ENCODE results near the gene BOD1L1.

Gene BOD1L1

GRCh38 chr4:13605330-13605729 lies 22.2 kb downstream of the BOD1L1 start:
- Histone ChIP-seq H3K4me1 (ENCODE audit: control insufficient read depth, insufficient read depth, low read length) (no peaks in the 10 kb centered on the region), H3K27ac (ENCODE audit: extremely low read depth, low read depth, low read length) (no peak overlapping the region), H3K9me3 (ENCODE audit: control insufficient read depth, insufficient read depth, low read depth, low read length) (no peaks in the 10 kb centered on the region), H3K4me3 (ENCODE audit: low read depth, low read length) (no peak overlapping the region), H3K36me3 (ENCODE audit: control insufficient read depth in 2 of 2, insufficient read depth in 1 of 2, low read length in 2 of 2) (peaks cover 24 to 96% of the 10 kb centered on the region in 2 experiments; a peak in 2 of 3 replicates)
- ChIA-PET POLR2A (no interaction called here), CTCF (interaction anchor here (1.3 to 2.1 kb wide), 2 partner anchors 49 to 51 kb away, joined by 7 to 9 read pairs; no protein-coding TSS in a partner anchor)
- TF ChIP-seq ZNF555 (tag by site-specific recombination; conservative IDR thresholded peaks at IDR 0.05) (no peak), ZNF138 (tag by site-specific recombination; IDR thresholded peaks at IDR 0.05; ENCODE audit: borderline replicate concordance) (no peak), ZNF626 (tag by site-specific recombination; IDR thresholded peaks at IDR 0.05) (no peak), ZNF629 (tag by site-specific recombination; IDR thresholded peaks at IDR 0.05) (no peak), ZFHX2 (tag by site-specific recombination; conservative IDR thresholded peaks at IDR 0.05) (no peak), GLI2 (tag by site-specific recombination; IDR thresholded peaks at IDR 0.05; ENCODE audit: borderline replicate concordance, low read depth) (no peak), ZNF529 (tag by site-specific recombination; IDR thresholded peaks at IDR 0.05; ENCODE audit: insufficient replicate concordance) (no peak)

DNA sequence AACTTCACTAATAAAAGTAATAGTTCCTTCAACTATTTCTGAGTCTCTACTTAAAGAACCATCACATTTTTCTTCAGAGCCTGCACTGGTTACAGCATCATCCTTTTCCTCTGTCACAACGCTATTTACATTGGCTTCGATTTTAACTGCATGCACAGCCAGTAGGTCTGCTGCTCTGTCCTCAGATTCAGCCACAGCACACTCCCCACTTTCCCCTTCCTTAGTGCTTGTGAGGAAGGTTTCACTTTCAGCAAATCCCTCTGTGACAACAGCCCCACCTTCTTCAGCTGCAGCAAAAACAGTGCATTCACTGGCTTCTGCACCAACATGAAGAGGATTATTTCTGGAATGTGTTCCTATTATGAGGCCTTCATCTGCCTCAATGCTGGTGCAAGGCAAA lies 25.7 kb downstream of the BOD1L1 start:
- H3K36me3 ChIP-seq (ENCODE audit: control insufficient read depth in 2 of 2, insufficient read depth in 1 of 2, low read length in 2 of 2): peaks cover 17 to 90% of the 10 kb centered on the region in 2 experiments; a peak in 2 of 3 replicates
- no peak overlapping the region for H3K27ac ChIP-seq (ENCODE audit: extremely low read depth, low read depth, low read length)
- H3K4me1 ChIP-seq (ENCODE audit: control insufficient read depth, insufficient read depth, low read length): no peaks in the 10 kb centered on the region
- ChIA-PET CTCF (no interaction called here), POLR2A (no interaction called here)
- no peak overlapping the region for H3K4me3 ChIP-seq (ENCODE audit: low read depth, low read length)
- H3K9me3 ChIP-seq (ENCODE audit: control insufficient read depth, insufficient read depth, low read depth, low read length): no peaks in the 10 kb centered on the region
- TF ChIP-seq, protein P1, sequence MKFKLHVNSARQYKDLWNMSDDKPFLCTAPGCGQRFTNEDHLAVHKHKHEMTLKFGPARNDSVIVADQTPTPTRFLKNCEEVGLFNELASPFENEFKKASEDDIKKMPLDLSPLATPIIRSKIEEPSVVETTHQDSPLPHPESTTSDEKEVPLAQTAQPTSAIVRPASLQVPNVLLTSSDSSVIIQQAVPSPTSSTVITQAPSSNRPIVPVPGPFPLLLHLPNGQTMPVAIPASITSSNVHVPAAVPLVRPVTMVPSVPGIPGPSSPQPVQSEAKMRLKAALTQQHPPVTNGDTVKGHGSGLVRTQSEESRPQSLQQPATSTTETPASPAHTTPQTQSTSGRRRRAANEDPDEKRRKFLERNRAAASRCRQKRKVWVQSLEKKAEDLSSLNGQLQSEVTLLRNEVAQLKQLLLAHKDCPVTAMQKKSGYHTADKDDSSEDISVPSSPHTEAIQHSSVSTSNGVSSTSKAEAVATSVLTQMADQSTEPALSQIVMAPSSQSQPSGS (tag by site-specific recombination; IDR thresholded peaks at IDR 0.05; ENCODE audit: low read depth): no peak
- TF ChIP-seq ZNF394 (tag by site-specific recombination; IDR thresholded peaks at IDR 0.05; ENCODE audit: borderline replicate concordance): no peak
- TF ChIP-seq ZNF677 (tag by site-specific recombination; IDR thresholded peaks at IDR 0.05): no peak
- no peak for TF ChIP-seq ZNF621 (tag by site-specific recombination; IDR thresholded peaks at IDR 0.05)
- TF ChIP-seq, protein P2, sequence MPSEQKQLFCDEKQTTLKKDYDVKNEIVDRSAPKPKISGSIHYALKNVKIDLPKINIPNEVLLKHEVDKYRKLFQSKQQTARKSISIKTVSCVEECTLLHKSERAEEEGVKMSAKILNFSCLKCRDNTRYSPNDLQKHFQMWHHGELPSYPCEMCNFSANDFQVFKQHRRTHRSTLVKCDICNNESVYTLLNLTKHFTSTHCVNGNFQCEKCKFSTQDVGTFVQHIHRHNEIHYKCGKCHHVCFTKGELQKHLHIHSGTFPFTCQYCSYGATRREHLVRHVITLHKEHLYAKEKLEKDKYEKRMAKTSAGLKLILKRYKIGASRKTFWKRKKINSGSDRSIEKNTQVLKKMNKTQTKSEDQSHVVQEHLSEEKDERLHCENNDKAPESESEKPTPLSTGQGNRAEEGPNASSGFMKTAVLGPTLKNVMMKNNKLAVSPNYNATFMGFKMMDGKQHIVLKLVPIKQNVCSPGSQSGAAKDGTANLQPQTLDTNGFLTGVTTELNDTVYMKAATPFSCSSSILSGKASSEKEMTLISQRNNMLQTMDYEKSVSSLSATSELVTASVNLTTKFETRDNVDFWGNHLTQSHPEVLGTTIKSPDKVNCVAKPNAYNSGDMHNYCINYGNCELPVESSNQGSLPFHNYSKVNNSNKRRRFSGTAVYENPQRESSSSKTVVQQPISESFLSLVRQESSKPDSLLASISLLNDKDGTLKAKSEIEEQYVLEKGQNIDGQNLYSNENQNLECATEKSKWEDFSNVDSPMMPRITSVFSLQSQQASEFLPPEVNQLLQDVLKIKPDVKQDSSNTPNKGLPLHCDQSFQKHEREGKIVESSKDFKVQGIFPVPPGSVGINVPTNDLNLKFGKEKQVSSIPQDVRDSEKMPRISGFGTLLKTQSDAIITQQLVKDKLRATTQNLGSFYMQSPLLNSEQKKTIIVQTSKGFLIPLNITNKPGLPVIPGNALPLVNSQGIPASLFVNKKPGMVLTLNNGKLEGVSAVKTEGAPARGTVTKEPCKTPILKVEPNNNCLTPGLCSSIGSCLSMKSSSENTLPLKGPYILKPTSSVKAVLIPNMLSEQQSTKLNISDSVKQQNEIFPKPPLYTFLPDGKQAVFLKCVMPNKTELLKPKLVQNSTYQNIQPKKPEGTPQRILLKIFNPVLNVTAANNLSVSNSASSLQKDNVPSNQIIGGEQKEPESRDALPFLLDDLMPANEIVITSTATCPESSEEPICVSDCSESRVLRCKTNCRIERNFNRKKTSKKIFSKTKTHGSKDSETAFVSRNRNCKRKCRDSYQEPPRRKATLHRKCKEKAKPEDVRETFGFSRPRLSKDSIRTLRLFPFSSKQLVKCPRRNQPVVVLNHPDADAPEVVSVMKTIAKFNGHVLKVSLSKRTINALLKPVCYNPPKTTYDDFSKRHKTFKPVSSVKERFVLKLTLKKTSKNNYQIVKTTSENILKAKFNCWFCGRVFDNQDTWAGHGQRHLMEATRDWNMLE (tag by site-specific recombination; conservative IDR thresholded peaks at IDR 0.05; ENCODE audit: low read depth): no peak
- TF ChIP-seq, protein P3, sequence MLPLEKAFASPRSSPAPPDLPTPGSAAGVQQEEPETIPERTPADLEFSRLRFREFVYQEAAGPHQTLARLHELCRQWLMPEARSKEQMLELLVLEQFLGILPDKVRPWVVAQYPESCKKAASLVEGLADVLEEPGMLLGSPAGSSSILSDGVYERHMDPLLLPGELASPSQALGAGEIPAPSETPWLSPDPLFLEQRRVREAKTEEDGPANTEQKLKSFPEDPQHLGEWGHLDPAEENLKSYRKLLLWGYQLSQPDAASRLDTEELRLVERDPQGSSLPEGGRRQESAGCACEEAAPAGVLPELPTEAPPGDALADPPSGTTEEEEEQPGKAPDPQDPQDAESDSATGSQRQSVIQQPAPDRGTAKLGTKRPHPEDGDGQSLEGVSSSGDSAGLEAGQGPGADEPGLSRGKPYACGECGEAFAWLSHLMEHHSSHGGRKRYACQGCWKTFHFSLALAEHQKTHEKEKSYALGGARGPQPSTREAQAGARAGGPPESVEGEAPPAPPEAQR (tag by site-specific recombination; IDR thresholded peaks at IDR 0.05): no peak

GRCh38 chr4:13601048-13601447 lies 26.5 kb downstream of the BOD1L1 start:
- Histone ChIP-seq H3K36me3 (ENCODE audit: control insufficient read depth in 2 of 2, insufficient read depth in 1 of 2, low read length in 2 of 2) (peaks cover 13 to 91% of the 10 kb centered on the region in 2 experiments; a peak in 2 of 3 replicates), H3K27ac (ENCODE audit: extremely low read depth, low read depth, low read length) (no peak overlapping the region), H3K9me3 (ENCODE audit: control insufficient read depth, insufficient read depth, low read depth, low read length) (no peaks in the 10 kb centered on the region), H3K4me1 (ENCODE audit: control insufficient read depth, insufficient read depth, low read length) (no peaks in the 10 kb centered on the region), H3K4me3 (ENCODE audit: low read depth, low read length) (no peak overlapping the region)
- POLR2A ChIA-PET: no interaction called here
- CTCF ChIA-PET: interaction anchor here (0.6 kb wide), 1 partner anchor 21 kb away, joined by 3 read pairs; no protein-coding TSS in a partner anchor
- TF ChIP-seq SP7 (tag by site-specific recombination; IDR thresholded peaks at IDR 0.05) (no peak), ZBTB48 (tag by site-specific recombination; IDR thresholded peaks at IDR 0.05) (no peak), BCL11A (tag by site-specific recombination; IDR thresholded peaks at IDR 0.05; ENCODE audit: low read depth) (no peak), SALL2 (tag by site-specific recombination; IDR thresholded peaks at IDR 0.05; ENCODE audit: borderline replicate concordance) (no peak), GLI2 (tag by site-specific recombination; IDR thresholded peaks at IDR 0.05; ENCODE audit: borderline replicate concordance, low read depth) (no peak), ZNF214 (tag by site-specific recombination; IDR thresholded peaks at IDR 0.05; ENCODE audit: borderline replicate concordance) (no peak), REPIN1 (tag by site-specific recombination; IDR thresholded peaks at IDR 0.05; ENCODE audit: low read depth) (no peak), ZNF610 (tag by site-specific recombination; IDR thresholded peaks at IDR 0.05; ENCODE audit: borderline replicate concordance) (no peak), ZBTB17 (tag by site-specific recombination; IDR thresholded peaks at IDR 0.05) (no peak)
- TF ChIP-seq, protein P4, sequence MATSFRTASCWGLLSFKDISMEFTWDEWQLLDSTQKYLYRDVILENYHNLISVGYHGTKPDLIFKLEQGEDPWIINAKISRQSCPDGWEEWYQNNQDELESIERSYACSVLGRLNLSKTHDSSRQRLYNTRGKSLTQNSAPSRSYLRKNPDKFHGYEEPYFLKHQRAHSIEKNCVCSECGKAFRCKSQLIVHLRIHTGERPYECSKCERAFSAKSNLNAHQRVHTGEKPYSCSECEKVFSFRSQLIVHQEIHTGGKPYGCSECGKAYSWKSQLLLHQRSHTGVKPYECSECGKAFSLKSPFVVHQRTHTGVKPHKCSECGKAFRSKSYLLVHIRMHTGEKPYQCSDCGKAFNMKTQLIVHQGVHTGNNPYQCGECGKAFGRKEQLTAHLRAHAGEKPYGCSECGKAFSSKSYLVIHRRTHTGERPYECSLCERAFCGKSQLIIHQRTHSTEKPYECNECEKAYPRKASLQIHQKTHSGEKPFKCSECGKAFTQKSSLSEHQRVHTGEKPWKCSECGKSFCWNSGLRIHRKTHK (tag by site-specific recombination; IDR thresholded peaks at IDR 0.05): no peak
